GM12891 (cell line): ENCODE results near the gene EPB41L3.

Experiments
- DNase-seq: peaks from one replicate; pipeline ENCODE4 v3.0.0; 2011; ENCODE audit warnings: low spot score; ENCODE audit not compliant: insufficient read length
- FAIRE-seq: peaks from 2 replicates; lab custom pipeline; 2011; peaks lifted over from hg19 to GRCh38; lab: Jason Lieb, UNC
- PAX5 ChIP-seq: IDR thresholded peaks from 2 replicates; pipeline ENCODE4 v1.6.1; 2011; ENCODE audit warnings: low read length, moderate library complexity, mild to moderate bottlenecking; ENCODE audit not compliant: insufficient read depth, severe bottlenecking
- POLR2A ChIP-seq: IDR thresholded peaks from 2 replicates; pipeline ENCODE4 v1.6.1; 2011; ENCODE audit warnings: low read depth, low read length, control low read depth
- POLR2AphosphoS5 ChIP-seq: IDR thresholded peaks from 2 replicates; pipeline ENCODE4 v1.6.1; 2011; ENCODE audit warnings: low read depth, low read length, control low read depth
- POU2F2 ChIP-seq: IDR thresholded peaks from 2 replicates; pipeline ENCODE4 v1.6.1; 2011; ENCODE audit warnings: low read depth, mild to moderate bottlenecking, control low read depth, low read length, moderate library complexity
- SPI1 ChIP-seq: IDR thresholded peaks from 2 replicates; pipeline ENCODE4 v1.6.1; 2011; ENCODE audit warnings: low read depth, low read length, control low read depth
- TAF1 ChIP-seq: IDR thresholded peaks from 2 replicates; pipeline ENCODE4 v1.6.1; 2011; ENCODE audit warnings: low read depth, low read length, control low read depth

Gene EPB41L3

DNA sequence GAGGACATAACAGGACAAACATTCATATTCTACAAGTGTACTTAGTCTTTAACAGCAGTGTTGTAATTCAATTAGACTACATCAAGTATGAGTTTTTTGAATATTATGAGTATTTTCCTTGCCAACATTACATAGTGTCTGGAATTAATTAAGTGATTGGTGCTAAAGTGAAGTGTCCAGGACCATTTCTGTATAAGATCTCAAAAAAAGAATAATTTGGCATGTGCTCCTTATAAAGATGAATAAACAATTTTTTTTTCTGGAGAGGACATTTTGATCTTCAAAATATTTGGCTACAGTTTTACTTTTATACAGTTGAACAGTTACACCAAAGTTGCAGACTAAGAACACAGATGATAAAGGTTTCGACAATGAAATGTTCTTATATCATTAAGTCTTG, 15.1 kb upstream of the EPB41L3 start:
- no peak for FAIRE-seq
- TF ChIP-seq PAX5, result no peak
- no peak for TF ChIP-seq POLR2A
- no peak for TF ChIP-seq POLR2AphosphoS5
- TF ChIP-seq SPI1, result no peak
- TF ChIP-seq TAF1, result no peak
- no peak for TF ChIP-seq POU2F2
- DNase-seq, result no peak

DNA sequence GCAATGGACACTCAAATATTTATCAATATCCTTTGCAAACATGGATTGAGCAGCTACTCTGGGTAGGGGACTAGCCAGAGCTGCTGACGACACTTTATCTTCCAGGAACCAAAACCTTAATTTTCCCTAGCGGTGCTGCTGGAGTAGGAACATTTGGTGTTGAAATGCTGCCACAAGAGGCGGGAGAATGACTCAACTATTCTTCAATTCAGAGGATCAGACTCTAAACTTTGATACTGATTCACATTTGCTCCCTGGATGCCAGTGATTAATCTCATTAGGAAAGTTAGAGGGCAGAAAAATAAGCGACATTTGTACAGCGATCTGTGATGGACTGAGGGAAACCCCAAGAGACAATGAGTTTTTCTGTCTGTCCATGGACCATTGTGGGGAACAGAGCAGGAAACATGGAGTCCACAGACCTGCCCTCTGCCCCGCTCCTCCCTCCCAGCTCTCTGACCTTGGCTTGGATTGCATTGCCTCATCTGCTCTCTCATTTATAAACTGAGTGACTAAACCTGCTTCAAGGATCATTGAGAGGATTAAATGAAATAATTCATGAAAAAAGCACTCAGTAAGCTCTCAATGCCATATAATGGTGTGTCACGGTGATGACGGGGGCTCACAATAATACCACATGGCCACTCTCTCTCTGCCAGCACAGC, 12.6 kb upstream of the EPB41L3 start:
- FAIRE-seq (no peak), DNase-seq (no peak)

DNA sequence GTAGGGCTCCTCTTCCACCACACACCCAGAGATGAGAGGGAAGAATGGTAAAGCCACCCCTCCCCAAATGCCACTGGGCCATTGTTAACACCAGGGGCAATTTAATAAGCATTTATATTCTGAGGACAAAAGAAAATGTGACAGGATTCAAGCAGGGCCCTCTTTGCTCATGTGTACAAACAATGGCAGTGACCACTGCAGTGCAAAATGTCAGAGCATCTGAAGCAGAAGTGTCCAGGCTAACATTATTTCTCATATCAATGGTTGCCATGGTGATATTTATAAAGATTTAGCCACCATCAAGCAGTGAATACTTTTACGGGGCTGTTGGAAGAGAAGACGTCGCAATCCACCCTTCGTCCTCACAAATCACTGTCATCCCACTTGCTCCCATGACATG, 10.8 kb upstream of the EPB41L3 start:
- TF ChIP-seq POU2F2 (no peak), SPI1 (no peak), TAF1 (no peak), POLR2A (no peak), PAX5 (no peak), POLR2AphosphoS5 (no peak)
- FAIRE-seq (no peak), DNase-seq (no peak)

More for the DNA sequence above, 12.6 kb upstream of the EPB41L3 start:
- TF ChIP-seq POU2F2 (no peak), POLR2A (no peak), PAX5 (no peak), TAF1 (no peak), SPI1 (no peak), POLR2AphosphoS5 (no peak)

DNA sequence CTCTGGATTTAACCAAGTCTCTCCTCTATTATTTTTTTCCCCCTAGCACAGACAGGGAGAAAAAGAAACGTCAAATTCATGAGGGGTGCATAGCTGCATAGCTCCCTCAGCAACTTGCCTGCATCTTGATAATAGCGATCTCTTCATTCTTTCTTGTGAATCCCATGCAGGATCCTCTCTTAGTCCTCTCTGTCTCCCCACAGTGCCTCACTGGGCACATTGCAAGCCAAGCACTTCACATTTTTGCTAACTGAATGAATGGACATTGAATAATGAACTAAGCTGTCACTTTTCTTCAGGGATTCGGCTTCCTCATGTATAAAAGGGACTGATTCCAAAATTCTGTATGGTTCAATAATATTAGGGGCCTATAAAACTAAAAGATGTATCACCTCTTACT, 2.9 kb upstream of the EPB41L3 start:
- TF ChIP-seq TAF1 (no peak), POU2F2 (no peak), POLR2AphosphoS5 (no peak), SPI1 (no peak), PAX5 (no peak), POLR2A (no peak)
- DNase-seq, result no peak
- FAIRE-seq, result no peak

DNA sequence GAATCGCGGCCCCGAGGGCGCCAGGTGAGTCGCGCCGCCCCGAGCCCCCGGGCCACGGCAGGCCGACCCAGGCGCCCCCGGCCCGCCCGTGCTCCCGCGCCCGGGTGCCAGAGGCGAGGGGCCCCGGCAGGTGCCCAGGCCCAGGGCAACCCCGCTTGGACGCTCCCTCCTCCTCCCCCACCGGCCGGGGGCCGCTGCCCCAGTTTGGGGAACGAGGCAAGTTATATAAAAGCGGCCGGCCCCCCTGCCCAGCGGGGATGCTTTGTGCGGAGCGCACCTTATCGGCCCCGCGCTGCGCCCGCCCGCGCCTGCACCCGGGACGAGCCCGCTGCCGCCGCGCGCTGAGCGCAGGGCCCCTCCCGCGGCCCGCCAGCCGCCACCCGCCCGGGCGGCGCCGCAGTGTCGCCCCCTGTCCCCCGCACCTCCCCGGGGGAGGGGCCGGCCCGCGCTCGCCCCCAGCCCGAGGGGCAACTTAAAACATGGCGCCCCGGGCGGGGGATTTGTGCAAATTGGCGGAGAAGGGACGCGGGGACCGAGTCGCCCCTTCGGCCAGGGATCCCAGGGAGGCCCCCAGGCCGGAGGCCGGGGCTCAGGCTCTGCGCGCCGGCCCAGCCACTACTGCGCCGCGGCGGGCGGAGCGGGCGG, 639 bp downstream of the EPB41L3 start:
- FAIRE-seq (no peak), DNase-seq (no peak)
- TF ChIP-seq POU2F2, result no peak
- no peak for TF ChIP-seq SPI1
- TF ChIP-seq POLR2AphosphoS5, result no peak
- no peak for TF ChIP-seq PAX5
- TF ChIP-seq POLR2A, result no peak
- no peak for TF ChIP-seq TAF1

DNA sequence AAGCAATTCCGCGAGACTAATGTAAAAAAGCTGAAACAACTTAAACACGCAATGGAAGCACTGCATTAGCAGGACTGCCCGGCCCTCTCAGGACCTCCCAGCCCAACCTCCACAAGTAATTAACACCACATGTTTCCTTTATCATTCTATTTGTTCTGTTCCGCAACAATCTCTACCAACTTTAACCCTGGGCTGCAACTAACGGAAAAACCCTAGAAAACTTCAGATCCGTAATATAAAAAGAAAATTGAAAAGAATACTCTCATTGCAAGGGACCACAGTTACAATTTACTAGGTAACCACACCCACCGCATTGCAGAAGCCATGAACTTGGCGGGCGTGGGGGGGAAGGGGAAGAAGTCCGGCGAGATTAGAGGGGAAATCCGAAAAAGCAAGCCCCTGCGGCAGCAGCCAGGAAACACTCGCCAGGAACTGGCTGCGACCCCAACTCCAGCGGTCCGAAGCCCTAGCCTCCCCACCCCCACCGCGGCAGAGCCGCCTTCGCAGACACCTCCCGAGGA, 1.2 kb downstream of the EPB41L3 start:
- FAIRE-seq (no peak), DNase-seq (no peak)
- TF ChIP-seq POU2F2 (no peak), POLR2A (no peak), POLR2AphosphoS5 (no peak), PAX5 (no peak), SPI1 (no peak), TAF1 (no peak)

DNA sequence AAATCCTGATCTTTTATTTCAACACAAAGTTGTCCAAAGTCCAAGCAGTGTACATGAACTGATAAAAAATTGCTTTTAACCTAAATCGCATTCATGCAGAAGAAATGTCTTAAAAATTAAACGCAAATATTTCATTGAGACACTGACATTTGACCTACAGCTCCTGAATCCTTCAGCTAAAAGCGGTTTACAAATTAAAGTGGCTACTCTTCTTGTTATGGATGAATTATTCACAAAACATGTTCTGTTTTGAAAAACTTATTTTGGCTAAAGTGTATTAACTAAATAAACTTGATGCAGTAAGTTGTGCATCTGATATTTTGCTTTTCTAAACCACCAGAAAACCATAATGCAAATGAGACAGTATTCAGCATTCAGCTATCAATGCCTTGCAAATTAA, 2.2 kb downstream of the EPB41L3 start:
- FAIRE-seq (no peak), DNase-seq (no peak)
- TF ChIP-seq PAX5 (no peak), SPI1 (no peak), POLR2AphosphoS5 (no peak), POU2F2 (no peak), TAF1 (no peak), POLR2A (no peak)

DNA sequence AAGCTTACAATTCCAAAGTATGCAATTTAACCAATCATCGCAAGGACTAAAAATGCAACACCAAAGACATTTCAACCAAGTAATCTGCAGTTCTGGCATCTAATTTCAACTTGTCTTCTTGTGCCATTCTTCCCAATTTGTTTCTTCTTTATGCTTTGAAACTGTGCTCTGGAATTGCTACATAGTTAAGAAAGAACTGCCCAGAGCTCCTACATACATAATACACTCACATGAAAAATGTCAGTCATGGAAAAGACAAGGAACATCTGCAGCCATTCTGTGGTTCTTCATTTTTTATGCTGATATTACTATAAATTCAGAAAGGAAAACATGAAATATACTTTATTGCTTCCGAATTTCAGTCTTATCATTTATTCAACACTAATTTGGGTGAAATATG, 4.4 kb downstream of the EPB41L3 start:
- FAIRE-seq, result no peak
- DNase-seq, result no peak

DNA sequence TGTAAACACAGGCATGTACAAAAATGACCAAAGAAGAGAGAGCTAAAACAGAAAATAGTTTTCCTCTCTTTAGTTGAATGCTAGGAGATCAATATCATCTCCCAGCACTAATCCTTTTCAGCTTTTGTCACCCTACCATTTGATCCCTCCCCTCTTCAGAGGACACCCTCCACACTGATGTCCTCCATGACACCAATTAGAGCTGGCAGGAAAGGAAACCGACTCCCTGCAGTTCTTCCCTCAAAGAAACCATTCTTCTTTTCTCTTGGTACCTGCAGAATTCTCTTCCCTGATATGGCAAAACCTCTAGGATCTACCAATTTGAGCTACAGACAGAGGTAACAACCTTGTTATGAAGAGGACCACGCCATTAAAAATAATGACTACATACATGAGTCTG, 5.3 kb downstream of the EPB41L3 start:
- no peak for FAIRE-seq
- TF ChIP-seq POLR2AphosphoS5, result no peak
- no peak for TF ChIP-seq TAF1
- no peak for TF ChIP-seq PAX5
- TF ChIP-seq POLR2A, result no peak
- no peak for TF ChIP-seq SPI1
- DNase-seq, result no peak

More for the DNA sequence above, 4.4 kb downstream of the EPB41L3 start:
- TF ChIP-seq POLR2A, result no peak
- no peak for TF ChIP-seq POLR2AphosphoS5
- no peak for TF ChIP-seq PAX5
- no peak for TF ChIP-seq POU2F2
- TF ChIP-seq SPI1, result no peak
- TF ChIP-seq TAF1, result no peak

DNA sequence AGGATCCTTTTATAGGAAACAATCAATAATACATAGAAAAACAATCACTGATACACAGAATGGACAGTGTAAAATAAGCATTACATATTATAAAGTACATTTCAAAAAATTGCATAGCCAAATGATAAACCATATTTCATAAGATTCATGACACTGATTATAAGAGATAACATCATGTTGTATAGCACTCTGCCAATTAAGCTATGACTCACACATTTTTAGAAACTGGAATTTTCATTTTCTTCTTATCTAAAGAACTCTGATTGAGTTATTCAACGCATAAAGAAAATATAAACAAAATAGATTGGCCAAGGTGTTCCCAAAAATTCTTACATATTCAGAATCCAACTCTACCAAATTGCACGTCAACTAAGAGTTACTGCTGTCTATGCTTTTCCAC, 5.9 kb downstream of the EPB41L3 start:
- TF ChIP-seq POLR2A (no peak), POLR2AphosphoS5 (no peak), PAX5 (no peak), POU2F2 (no peak), SPI1 (no peak), TAF1 (no peak)
- FAIRE-seq (no peak), DNase-seq (no peak)
